GM18861 (cell line): ENCODE data around the gene C2.

Experiments
- ATAC-seq: cut with Tn5 transposase; IDR thresholded peaks from one replicate; pipeline ENCODE4 v1.9.1; 2021; ENCODE audit not compliant: unreplicated experiment

C2 gene

DNA sequence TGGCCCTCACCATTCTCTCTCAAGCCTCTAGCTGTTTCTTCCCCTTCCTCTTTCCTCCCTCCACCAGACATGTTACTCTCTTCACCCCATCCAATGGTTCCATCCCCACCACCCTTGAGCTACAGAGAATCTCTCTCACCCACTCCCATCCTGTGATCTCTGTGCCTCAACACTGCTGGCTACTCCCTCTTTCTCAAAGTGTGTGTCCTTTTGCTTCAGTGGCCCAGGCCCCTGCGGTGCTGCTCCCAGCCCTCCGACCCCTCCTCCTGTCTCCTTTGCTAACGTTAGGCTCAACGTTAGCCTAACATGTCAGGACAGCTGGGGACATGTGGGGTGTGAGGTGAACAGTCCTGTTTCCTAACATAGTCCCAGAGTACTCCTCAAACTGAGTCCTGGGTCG, 25.4 kb downstream of the C2 start:
- ATAC-seq = no peak

DNA sequence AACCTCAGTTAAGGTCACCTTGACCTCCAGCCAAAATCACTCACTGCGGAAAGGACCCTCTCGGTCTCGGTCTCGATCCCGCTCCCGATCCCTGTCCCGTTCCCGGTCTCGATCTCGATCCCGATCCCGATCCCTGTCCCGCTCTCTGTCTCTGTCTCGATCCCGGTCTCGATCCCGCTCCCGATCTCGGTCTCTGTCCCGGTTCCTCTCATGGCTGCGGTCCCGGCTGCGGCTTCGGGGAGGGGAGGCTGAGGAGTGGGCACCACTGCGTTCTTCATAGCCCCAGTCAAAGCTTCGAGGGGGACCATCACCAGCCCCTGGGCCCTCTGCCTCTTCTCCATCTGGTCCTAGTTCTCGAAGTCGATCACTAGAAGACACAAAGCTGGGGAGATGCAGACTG, 27.0 kb downstream of the C2 start:
- no peak for ATAC-seq

DNA sequence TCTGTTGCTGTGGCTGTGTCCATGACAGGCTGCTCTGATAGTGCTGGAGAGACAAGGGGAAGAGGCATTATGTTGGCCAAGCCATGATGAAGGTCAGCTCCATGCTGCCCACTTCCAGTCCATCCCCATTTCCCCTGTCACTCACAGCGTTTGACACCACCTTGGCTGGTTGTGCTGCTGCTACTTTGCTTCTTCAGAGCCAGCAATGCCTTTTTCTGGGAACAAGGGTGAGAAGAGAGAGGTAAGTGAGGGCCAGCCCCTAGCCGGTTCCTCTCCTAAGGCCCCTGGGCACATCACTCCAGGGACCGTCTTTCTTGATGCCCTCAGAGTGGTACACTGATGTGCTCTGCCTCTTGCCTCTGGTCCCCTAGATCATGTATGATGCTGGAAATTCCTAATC, 29.3 kb downstream of the C2 start:
- ATAC-seq = no peak

DNA sequence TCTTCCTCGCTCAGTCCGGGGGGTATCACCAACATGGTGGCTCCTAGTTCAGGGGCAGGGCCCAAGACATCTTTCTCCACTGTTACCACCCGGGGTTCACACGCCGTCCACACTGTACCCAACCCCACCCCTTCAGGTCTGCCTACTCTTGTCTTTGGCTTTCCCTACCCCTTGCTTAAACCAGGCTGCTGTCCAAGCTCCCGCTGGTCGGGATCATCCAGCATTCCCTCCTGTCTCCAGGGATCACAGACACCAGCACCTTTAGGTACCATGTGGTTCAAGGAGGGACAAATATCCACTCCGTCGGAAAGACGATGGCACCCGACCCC, 30.9 kb downstream of the C2 start:
- ATAC-seq = no peak

DNA sequence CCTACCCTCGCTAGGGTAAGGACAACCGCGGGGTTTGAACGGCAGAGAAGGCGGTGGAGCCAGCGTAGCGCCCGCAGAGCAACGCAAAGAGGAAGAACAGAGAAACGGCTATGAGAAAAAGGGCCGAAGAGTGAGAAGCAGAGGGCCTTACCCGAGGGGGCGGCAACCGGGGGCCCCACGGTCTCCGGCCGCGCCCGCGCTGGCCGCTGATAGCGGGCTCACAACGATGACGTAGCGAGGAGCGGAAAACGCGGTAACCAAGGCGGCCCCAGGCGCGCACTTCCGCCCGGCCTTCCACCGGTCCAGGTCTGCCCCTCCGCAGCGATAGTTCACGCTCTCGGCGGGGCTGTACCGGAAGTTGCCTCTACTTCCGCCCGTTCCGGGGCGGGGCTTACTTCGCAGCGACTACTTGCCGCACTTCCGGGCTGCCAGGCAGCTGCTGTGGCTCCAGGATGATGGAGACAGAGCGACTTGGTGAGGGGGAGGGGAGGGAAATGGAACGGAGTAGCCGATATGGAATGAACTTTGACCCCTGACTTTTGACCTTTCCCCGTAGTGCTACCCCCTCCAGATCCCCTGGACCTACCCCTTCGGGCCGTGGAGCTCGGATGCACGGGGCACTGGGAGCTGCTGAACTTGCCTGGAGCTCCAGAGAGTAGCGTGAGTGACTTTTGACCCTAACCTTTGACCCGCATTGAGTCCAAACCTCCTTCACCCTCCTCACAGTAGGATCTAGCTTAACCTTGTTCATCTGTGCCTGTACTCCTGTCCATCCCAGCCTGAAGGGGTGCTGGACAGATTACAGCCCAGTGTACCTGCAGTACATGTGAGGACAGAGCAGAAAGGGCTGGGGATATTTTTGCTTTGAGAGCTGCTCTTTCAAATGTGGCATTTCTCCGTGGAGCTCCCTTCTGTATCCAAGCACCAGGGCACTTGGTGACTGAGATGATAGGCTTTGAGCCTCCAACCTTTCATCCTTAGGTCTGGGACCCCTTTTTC, 31.5 kb downstream of the C2 start, which contains the start of the genes NELFE and SKIC2:
TSS of gene NELFE (minus strand) at position 231 of the 999 bp plus-strand sequence. CDS start 525 bp downstream, outside the sequence.
TSS of gene SKIC2 (plus strand) at position 435 of the 999 bp plus-strand sequence. CDS start at position 453, 18 bp downstream.
- peak; percentile 88 for ATAC-seq

DNA sequence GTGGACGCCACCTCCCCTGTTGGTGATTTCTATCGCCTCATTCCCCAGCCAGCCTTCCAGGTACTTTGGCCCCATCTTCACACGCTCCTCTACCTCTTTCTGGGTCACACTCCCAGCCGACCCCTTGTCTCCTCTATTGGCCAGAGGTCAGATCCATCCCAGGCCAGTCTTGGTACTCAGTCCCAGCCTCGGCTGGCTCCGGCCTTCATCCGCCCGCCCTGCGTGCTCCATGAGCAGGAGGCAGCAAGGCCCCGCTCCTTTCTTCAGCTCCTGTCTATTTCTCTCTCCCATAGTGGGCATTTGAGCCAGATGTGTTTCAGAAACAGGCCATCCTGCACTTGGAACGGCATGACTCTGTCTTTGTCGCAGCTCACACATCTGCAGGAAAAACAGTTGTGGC, 34.1 kb downstream of the C2 start:
- no peak for ATAC-seq

DNA sequence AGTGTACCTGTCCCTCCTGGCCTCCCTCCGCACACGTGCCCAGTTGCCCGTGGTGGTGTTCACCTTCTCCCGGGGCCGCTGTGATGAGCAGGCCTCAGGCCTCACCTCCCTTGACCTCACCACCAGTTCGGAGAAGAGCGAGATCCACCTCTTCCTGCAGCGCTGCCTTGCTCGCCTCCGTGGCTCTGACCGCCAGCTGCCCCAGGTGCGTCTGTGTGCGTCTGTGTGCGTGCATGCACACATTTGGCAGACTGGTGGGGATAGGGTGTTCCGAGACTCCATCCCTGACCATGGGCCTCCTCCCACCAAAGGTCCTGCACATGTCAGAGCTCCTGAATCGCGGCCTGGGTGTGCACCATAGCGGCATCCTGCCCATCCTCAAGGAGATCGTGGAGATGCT, 36.4 kb downstream of the C2 start:
- ATAC-seq = no peak

DNA sequence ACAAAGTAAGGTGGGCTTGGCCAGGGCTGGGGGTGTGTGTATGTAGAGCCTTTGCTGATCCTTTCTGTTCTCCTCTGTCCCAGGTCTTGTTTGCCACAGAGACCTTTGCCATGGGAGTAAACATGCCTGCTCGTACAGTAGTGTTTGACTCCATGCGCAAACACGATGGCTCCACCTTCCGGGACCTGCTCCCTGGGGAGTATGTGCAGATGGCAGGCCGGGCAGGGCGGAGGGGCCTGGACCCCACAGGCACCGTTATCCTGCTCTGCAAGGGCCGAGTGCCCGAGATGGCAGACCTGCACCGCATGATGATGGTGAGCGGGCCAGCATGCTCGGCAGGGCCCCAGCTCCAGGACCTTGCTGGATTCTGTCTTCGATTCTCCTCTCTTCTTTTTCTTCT, 38.2 kb downstream of the C2 start:
- no peak for ATAC-seq

DNA sequence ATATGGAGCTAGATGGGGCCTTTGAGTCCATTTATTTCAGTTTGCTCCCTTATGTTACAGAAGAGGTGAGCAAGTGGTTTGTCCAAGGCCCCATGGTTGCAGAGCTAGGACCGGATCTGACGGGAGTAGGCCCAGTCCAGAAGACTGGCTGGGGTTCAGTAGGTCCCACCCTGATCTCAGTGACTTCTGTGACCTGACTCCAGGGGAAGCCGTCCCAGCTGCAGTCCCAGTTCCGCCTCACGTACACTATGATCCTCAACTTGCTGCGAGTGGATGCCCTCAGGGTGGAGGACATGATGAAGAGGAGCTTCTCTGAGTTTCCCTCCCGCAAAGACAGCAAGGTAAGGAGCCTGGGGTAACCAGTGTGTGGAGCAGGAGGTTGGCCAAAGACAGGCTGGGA, 39.0 kb downstream of the C2 start:
- ATAC-seq = no peak

DNA sequence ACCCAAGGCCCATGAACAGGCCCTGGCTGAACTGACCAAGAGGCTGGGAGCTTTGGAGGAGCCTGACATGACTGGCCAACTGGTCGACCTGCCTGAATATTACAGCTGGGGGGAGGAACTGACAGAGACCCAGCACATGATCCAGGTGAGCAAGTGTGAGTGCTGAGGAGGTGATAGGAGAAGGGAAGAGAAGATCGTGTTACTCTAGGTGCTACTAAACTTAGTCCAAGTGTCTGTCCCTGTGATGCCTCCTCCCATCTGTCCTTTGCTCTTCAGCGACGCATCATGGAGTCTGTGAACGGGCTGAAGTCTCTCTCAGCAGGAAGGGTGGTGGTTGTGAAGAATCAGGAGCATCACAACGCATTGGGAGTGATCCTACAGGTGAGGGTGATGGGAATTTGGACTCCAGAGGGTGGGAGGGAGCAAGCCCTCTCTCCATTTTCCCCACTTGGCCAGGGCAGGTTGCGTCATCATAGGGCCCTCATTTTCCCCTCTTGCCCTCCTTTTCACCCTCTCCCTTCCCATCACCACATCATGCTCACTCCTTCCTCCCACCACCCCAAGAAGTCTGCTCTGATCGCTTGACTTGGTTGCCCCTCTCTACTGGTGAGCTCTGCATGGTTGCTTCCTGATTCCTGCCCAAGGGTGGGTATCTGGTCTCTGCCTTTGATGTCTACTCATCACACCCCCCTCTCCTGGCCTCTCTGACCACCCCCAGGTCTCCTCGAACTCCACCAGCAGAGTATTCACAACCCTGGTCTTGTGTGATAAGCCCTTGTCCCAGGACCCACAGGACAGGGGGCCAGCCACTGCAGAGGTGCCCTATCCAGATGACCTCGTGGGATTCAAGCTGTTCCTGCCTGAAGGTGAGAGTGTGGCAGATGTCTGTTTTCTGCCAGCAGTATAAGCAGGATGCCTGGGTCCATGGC, 39.7 kb downstream of the C2 start:
- no peak for ATAC-seq

DNA sequence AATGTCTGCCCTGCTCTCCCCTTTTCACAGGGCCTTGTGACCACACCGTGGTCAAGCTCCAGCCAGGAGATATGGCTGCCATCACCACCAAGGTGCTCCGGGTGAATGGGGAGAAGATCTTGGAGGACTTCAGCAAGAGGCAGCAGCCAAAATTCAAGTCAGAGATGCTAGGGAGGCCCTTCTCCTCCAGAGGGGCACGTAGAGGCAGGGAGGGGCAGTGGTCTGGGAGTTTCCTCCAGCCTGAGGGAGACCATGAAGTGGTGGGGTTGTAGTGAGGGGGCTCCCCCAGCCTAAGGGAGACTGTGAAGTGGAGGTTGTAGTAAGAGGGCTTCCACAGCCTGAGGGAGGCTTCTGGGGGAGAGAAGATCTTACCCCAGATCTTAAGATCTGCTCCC, 40.4 kb downstream of the C2 start:
- no peak for ATAC-seq

DNA sequence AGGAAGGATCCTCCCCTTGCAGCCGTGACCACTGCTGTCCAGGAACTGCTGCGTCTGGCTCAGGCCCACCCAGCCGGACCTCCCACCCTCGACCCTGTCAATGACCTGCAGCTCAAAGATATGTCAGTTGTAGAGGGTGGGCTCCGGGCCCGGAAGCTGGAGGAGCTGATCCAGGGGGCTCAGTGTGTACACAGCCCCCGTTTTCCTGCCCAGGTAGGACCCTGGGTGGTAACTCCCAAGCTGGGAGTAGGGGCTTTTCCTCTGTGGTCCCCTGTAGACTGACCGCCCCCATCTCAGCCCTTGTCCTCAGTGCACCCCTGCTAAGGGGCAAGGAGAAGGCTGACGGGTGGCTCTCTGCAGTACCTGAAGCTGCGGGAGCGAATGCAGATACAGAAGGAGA, 40.8 kb downstream of the C2 start:
- no peak for ATAC-seq

DNA sequence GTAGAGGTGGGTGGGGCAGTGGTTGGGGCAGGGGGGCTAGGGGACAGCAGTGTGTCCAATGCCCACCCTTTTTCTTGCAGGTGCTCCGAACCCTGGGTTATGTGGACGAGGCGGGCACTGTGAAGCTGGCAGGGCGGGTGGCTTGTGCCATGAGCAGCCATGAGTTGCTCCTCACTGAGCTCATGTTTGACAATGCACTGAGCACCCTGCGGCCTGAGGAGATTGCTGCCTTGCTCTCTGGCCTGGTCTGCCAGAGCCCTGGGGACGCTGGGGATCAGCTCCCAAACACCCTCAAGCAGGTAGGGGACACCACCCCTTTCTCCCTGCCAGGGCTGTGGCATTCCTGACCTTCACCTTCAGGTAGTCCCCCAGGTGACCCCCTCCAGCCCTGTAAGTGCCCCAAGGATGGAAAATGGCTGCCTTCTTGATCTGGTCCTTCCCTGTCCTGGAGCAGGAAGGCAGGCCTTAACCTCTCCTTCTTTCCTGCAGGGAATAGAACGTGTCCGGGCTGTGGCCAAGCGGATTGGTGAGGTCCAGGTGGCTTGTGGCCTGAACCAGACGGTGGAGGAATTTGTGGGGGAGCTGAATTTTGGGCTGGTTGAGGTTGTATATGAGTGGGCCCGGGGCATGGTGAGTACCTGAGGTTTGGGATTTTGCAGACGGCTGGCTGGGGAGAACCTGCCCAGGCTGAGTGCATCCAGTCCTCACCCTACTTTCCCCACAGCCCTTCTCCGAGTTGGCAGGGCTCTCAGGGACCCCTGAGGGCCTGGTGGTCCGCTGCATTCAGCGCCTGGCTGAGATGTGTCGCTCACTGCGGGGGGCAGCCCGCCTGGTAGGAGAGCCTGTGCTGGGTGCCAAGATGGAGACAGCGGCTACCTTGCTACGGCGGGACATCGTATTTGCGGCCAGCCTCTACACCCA, 41.5 kb downstream of the C2 start:
- no peak for ATAC-seq

DNA sequence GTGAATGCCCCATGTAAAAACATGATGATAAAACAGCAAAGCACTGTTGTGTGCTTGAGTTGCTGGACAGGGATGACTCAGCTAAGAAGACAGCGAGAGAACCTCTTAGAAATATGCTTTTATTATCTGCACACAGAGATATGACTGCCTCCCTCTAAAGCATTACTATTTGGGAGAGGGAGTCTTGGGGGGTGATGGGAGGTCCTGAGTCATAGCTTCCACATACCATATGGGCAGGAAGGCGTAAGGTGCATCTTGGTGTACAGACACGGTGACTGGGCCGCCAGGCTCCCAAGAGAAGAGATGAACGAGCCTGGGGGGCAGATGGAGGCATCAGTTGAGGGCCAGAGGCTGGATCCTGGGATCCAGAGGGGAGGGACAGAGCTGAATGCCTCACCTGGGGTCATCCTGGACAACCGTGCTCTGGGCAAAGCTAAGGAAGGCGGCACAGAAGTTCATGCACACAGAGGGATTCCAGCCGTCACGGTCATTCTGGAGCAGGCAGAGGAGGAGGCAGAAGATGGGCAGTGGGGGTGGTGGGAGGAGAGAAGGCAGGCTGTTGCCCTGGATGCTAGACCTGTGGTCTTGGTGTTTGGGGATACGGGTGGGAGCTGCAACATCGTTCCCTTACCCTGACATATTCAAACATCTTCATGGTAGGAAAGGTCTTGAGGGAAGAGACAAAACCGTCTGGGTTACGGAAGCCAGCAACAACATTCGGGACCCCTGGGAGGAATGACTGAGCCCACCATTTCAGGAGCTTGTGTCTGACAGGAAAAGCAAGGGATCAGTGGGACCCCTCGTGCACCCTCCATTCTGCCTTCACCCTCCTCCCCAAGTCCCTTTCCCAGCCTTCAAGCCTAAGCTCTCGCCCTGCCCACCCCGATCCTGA, 42.4 kb downstream of the C2 start:
- ATAC-seq = no peak

DNA sequence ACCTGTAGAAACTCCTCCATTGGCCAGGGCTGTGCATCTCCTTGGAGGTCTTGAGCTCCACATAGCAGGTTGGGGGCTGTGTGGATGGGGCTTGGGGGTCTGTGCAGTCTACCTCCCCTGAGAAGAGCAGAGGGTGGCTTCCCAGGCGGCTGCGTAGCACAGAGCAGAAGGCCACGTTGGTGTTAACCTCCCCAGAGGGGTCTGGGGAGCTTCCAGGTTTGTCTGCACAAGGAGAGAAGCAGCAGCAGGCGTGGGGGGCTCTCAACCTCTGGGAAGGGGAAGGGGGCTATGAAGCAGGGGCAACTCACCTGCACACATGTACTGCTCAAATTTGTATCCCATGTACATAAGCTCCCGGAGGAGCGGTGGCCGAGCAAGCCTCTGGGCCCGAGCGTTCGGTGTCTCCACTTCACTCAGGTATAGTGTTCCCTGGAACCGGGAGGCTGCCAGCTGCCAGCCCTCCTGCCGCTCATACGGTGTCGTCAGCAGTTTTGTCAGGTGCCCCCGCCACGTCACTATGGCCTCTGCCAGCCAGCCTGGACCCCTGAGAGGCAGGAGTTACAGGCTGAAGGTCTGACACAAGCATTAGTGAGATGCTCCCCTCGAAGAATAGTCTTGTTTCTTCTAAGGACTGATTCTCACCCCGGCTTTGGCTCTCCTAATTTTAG, 43.2 kb downstream of the C2 start:
- ATAC-seq = no peak

DNA sequence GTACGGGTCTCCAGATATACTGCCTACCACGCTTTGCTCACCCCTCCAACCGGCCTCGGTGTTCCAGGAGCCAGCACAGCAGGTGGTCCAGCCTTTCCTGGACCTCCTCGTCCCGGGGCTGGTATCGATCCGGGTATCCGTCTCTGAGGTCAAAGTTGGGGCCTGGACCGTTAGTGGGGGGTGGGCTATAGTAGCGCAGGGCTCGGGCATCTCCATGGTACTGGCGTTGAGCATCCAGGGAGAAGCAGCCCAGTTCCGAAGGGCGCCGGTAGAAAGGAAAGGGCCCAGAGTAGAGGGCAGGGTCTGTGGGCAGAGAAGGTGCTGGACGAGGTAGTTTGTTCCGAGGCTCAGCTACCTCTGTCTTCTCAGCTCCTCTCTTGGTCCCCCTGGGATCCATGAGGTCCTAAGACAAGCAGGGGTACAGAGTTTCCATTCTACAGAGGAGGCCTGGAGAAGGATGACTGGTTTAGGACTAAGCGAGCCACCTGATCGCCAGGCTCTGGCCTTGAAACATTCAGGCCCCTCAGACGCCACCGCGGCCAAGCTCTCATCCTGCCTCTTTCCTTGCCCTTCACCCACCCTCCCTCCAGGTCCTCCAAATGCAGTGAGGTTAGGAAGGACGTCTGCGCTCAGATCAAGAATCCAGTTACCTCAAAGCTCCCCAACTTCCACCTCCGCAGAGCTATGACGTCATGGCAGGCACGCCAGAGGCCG, 43.9 kb downstream of the C2 start:
- no peak for ATAC-seq

DNA sequence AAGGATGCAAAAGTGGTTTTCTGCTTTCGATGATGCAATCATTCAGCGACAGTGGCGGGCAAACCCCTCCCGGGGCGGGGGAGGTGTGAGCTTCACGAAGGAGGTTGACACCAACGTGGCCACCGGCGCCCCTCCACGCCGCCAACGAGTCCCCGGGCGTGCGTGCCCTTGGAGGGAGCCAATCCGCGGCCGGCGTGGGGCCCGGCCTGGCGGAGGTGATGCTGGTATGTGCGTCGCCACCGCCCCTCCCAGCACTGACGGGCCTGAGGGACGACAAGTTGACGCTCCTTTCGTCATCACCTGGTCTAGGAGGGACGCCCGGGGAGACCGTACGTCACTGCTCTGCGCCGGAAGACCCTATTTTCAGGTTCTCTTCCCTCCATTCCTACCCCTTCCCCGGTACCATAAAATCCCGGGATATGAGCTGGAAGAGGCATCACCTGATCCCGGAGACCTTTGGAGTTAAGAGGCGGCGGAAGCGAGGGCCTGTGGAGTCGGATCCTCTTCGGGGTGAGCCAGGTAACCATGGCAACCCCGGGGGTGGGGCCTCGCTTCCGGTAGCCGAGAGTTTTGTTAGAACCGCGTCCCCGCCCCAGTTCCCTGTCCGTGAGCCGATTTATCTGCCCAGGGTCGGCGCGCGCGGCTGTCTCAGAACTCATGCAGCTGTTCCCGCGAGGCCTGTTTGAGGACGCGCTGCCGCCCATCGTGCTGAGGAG, 44.6 kb downstream of the C2 start, which contains the start of gene DXO:
TSS of gene DXO (minus strand) at position 146 of the 716 bp plus-strand sequence. CDS start 463 bp downstream, outside the sequence.
- ATAC-seq = peak; percentile 76
